Mesenchymal stem cell (in vitro differentiated cells and primary cell): ENCODE data around the gene THPO.

ENCODE experiments used
- DNase-seq: peaks from one replicate; pipeline ENCODE4 v3.0.0-alpha.2; 2013
- H2AFZ ChIP-seq: one replicate; pipeline ENCODE4 v1.6.1; 2013; ENCODE audit warnings: low read depth, mild to moderate bottlenecking, control low read depth, inconsistent platforms, low read length, moderate library complexity
- H2AK5ac ChIP-seq: 2 replicates; pipeline ENCODE4 v1.6.1; 2013; ENCODE audit warnings: low read length, moderate library complexity, mild to moderate bottlenecking, inconsistent platforms; ENCODE audit not compliant: severe bottlenecking
- H2BK120ac ChIP-seq: one replicate; pipeline ENCODE4 v1.6.1; 2013; ENCODE audit warnings: low read depth, mild to moderate bottlenecking, inconsistent platforms, low read length, moderate library complexity
- H2BK12ac ChIP-seq, 2 experiments: one replicate each; pipeline ENCODE4 v1.6.1; 2013; ENCODE audit warnings: inconsistent platforms in 2 of 2, low read length in 2 of 2, mild to moderate bottlenecking in 2 of 2, moderate library complexity in 2 of 2, control low read depth in 1 of 2
- H2BK15ac ChIP-seq: one replicate; pipeline ENCODE4 v1.6.1; 2013; ENCODE audit warnings: mild to moderate bottlenecking, low read depth, inconsistent platforms; ENCODE audit not compliant: poor library complexity, severe bottlenecking
- H2BK5ac ChIP-seq: 2 replicates; pipeline ENCODE4 v1.6.1; 2013; ENCODE audit warnings: low read depth, mild to moderate bottlenecking, low read length, control low read depth, inconsistent platforms; ENCODE audit not compliant: poor library complexity, severe bottlenecking
- H3K14ac ChIP-seq, 2 experiments: one replicate each; pipeline ENCODE4 v1.6.1; 2013; ENCODE audit warnings: inconsistent platforms in 2 of 2, low read length in 2 of 2, control low read depth in 1 of 2, mild to moderate bottlenecking in 1 of 2, moderate library complexity in 1 of 2
- H3K18ac ChIP-seq, 2 experiments: one replicate each; pipeline ENCODE4 v1.6.1; 2013; ENCODE audit warnings: inconsistent platforms in 2 of 2, low read length in 2 of 2, control low read depth in 1 of 2, low read depth in 1 of 2, mild to moderate bottlenecking in 1 of 2
- H3K23ac ChIP-seq, 2 experiments: one replicate each; pipeline ENCODE4 v1.6.1; 2013; ENCODE audit warnings: inconsistent platforms in 2 of 2, low read length in 2 of 2, mild to moderate bottlenecking in 2 of 2, moderate library complexity in 2 of 2, control low read depth in 1 of 2
- H3K27ac ChIP-seq: 2 replicates; pipeline ENCODE4 v1.5.1; 2013; ENCODE audit warnings: mild to moderate bottlenecking, moderate library complexity, low read length, control low read depth, inconsistent platforms; ENCODE audit not compliant: poor library complexity, severe bottlenecking
- H3K27me3 ChIP-seq, 2 experiments: 2 replicates each; pipeline versions ENCODE4 v1.6.1 to v1.7.0; 2013; ENCODE audit warnings: low read length in 2 of 2, mild to moderate bottlenecking in 2 of 2, moderate library complexity in 2 of 2, control low read depth in 1 of 2, inconsistent platforms in 1 of 2; ENCODE audit not compliant: control insufficient read depth in 1 of 2, insufficient read depth in 1 of 2
- H3K36me3 ChIP-seq, 2 experiments: 2 replicates each; pipeline versions ENCODE4 v1.6.1 to v1.7.0; 2013; ENCODE audit warnings: low read length in 2 of 2, control low read depth in 1 of 2, inconsistent platforms in 1 of 2, low read depth in 1 of 2, mild to moderate bottlenecking in 1 of 2; ENCODE audit not compliant: insufficient read depth in 2 of 2, control insufficient read depth in 1 of 2
- H3K4ac ChIP-seq, 2 experiments: one replicate each; pipeline ENCODE4 v1.6.1; 2013; ENCODE audit warnings: inconsistent platforms in 2 of 2, low read length in 2 of 2, mild to moderate bottlenecking in 2 of 2, moderate library complexity in 2 of 2, control low read depth in 1 of 2, low read depth in 1 of 2
- H3K4me1 ChIP-seq: 2 replicates; pipeline ENCODE4 v1.6.1; 2013; ENCODE audit warnings: low read depth, low read length, control low read depth; ENCODE audit not compliant: control insufficient read depth, insufficient read depth
- H3K4me2 ChIP-seq: 2 replicates; pipeline ENCODE4 v1.6.1; 2013; ENCODE audit warnings: low read length, mild to moderate bottlenecking, inconsistent platforms; ENCODE audit not compliant: poor library complexity, severe bottlenecking
- H3K4me3 ChIP-seq, 2 experiments: 2 replicates each; pipeline versions ENCODE4 v1.5.1 to v1.7.0; 2013; ENCODE audit warnings: low read length in 2 of 2, mild to moderate bottlenecking in 2 of 2, control low read depth in 1 of 2, low read depth in 1 of 2; ENCODE audit not compliant: insufficient read depth in 1 of 2
- H3K79me1 ChIP-seq: replicated peaks from 2 replicates; pipeline ENCODE4 v1.6.1; 2013; ENCODE audit warnings: mild to moderate bottlenecking, control low read depth, low read length, inconsistent platforms; ENCODE audit not compliant: poor library complexity, severe bottlenecking
- H3K9ac ChIP-seq: 2 replicates; pipeline ENCODE4 v1.7.0; 2013; ENCODE audit warnings: mild to moderate bottlenecking, low read length, moderate library complexity
- H3K9me3 ChIP-seq: 2 replicates; pipeline ENCODE4 v1.7.0; 2013; ENCODE audit warnings: mild to moderate bottlenecking, low read length; ENCODE audit not compliant: control insufficient read depth
- H4K8ac ChIP-seq: one replicate; pipeline ENCODE4 v1.6.1; 2013; ENCODE audit warnings: inconsistent platforms, mild to moderate bottlenecking, low read length, moderate library complexity
- H4K91ac ChIP-seq: one replicate; pipeline ENCODE4 v1.6.1; 2013; ENCODE audit warnings: mild to moderate bottlenecking, low read length, inconsistent platforms
- WGBS: methylation state at CpG from one replicate; pipeline ENCODE4 v1.1.7; 2013; ENCODE audit warnings: mixed read lengths; 5-methylcytosine and 5-hydroxymethylcytosine counted together

Gene THPO

DNA sequence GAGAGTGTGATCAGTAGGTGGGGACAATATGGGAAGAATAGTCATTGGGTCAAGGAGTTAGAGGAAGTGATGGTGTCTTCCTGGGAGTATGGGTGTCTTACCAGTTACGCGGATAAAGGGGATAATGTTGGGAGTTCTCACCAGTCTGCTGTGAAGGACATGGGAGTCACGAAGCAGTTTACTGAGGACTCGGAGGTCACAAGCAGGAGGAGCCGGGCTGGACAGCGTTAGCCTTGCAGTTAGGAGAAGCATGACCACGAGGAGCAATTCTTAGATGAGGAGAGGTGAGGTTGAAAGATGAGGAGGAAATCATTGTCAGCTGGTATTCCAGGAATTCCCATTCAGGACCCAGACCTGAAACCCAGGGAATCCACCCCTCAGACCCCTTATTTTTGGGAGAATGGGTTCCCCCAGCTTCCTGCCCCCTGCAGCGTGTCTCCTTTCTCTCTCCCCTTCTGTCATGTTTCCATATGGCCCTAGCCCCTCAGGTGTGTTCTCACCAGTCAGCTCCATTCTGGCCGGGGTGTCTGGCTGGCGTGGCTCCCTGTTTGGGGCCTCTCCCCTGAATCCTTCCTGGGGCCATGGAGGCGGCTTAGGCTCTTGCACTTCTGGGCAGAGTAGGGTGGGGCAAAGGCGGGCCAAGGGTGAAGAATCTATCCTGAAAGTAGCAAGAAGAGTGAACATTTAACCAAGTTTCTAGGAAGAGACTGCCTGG, 2.1 kb downstream of the THPO start:
- no peak overlapping the region for H3K18ac ChIP-seq
- H2AK5ac ChIP-seq: no peak overlapping the region
- H2BK120ac ChIP-seq: no peak overlapping the region
- WGBS: 79% methylated on average over 12 of the region's 12 CpGs
- H3K9ac ChIP-seq: no peak overlapping the region
- H3K36me3 ChIP-seq: no peaks in the 10 kb centered on the region
- H3K4me3 ChIP-seq: no peak overlapping the region
- peaks cover 16% of the 10 kb centered on the region for H3K4me1 ChIP-seq
- no peak overlapping the region for H3K23ac ChIP-seq
- H3K4ac ChIP-seq: no peak overlapping the region
- peaks cover 23 to 52% of the 10 kb centered on the region in 2 experiments for H3K27me3 ChIP-seq
- H3K9me3 ChIP-seq: no peaks in the 10 kb centered on the region
- no peak overlapping the region for H2BK15ac ChIP-seq
- no peaks in the 10 kb centered on the region for H3K79me1 ChIP-seq
- no peak overlapping the region for H2BK12ac ChIP-seq
- H2BK5ac ChIP-seq: no peak overlapping the region
- no peak overlapping the region for H4K91ac ChIP-seq
- H3K14ac ChIP-seq: no peak overlapping the region
- no peak for DNase-seq
- H3K27ac ChIP-seq: no peak overlapping the region
- H2AFZ ChIP-seq: no peak overlapping the region
- no peak overlapping the region for H3K4me2 ChIP-seq
- H4K8ac ChIP-seq: no peak overlapping the region

GRCh38 chr3:184373422-184373821, 4.6 kb downstream of the THPO start:
- Histone ChIP-seq H3K79me1 (peaks cover 2% of the 10 kb centered on the region), H3K9me3 (no peaks in the 10 kb centered on the region), H3K23ac (no peak overlapping the region), H3K4me3 (no peak overlapping the region), H3K18ac (no peak overlapping the region), H3K4ac (no peak overlapping the region), H3K4me1 (peaks cover 7% of the 10 kb centered on the region), H2BK12ac (no peak overlapping the region), H3K4me2 (no peak overlapping the region), H3K36me3 (peaks cover 6 to 9% of the 10 kb centered on the region in 2 experiments), H3K27me3 (peaks cover 12 to 37% of the 10 kb centered on the region in 2 experiments), H2AFZ (no peak overlapping the region), H2AK5ac (no peak overlapping the region), H3K9ac (no peak overlapping the region), H4K8ac (no peak overlapping the region), H3K27ac (no peak overlapping the region), H4K91ac (no peak overlapping the region), H3K14ac (no peak overlapping the region), H2BK15ac (no peak overlapping the region), H2BK120ac (no peak overlapping the region), H2BK5ac (no peak overlapping the region)
- DNase-seq: no peak
- WGBS: 80% methylated on average over 6 of the region's 6 CpGs

DNA sequence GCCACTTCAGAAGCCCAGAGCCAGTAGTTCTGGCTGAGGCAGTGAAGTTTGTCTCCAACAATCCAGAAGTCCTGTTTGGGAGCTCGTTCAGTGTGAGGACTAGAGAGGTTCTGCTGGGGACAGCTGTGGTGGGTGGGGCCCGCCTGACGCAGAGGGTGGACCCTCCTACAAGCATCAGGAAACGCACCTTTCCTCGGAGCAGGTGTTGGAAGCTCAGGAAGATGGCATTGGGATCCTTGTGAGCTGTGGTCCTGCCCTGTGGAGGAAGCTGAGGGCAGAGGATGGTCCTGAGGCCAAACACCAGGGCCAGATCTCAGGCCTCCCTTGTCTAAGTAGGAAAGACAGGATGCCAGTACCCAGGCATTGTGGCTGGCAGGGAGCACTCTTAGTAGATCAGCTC, 5.1 kb downstream of the THPO start:
- H3K14ac ChIP-seq: no peak overlapping the region
- peaks cover 9 to 32% of the 10 kb centered on the region in 2 experiments for H3K27me3 ChIP-seq
- no peak overlapping the region for H3K23ac ChIP-seq
- WGBS: 88% methylated on average over 5 of the region's 5 CpGs
- DNase-seq: no peak
- no peak overlapping the region for H2BK120ac ChIP-seq
- no peak overlapping the region for H3K4me3 ChIP-seq
- no peak overlapping the region for H3K18ac ChIP-seq
- no peak overlapping the region for H2BK15ac ChIP-seq
- no peak overlapping the region for H2AFZ ChIP-seq
- H3K4me2 ChIP-seq: no peak overlapping the region
- H2AK5ac ChIP-seq: no peak overlapping the region
- no peak overlapping the region for H2BK12ac ChIP-seq
- no peaks in the 10 kb centered on the region for H3K9me3 ChIP-seq
- no peak overlapping the region for H4K91ac ChIP-seq
- peaks cover 5% of the 10 kb centered on the region for H3K79me1 ChIP-seq
- H2BK5ac ChIP-seq: no peak overlapping the region
- H3K4ac ChIP-seq: no peak overlapping the region
- H3K4me1 ChIP-seq: peaks cover 10% of the 10 kb centered on the region
- H4K8ac ChIP-seq: no peak overlapping the region
- no peak overlapping the region for H3K9ac ChIP-seq
- peaks cover 10 to 14% of the 10 kb centered on the region in 2 experiments for H3K36me3 ChIP-seq
- H3K27ac ChIP-seq: no peak overlapping the region

DNA sequence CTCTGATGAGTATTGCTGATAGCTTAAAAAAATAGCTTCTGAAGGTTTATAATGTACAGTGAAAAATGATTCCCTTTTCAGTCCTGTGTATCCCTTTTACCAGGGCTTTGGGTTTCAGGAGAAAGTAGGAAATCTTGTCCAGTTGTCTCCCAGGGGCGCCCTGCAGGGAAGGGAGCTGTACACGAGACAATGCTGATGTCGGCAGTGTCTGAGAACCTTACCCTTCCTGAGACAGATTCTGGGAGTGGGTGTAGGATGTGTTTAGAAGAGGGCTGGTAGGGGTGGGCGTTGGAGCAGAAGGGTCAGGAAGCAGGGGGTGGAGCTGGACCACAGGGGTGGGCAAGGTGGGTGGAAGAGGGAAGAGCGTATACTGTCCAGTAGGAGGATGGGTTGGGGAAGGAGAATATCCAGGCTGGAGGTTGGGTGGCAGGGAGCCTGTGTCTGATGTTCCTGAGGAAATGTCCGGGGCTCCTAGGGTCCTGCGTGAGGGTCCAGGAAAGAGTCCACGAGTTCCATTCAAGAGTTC, 5.6 kb downstream of the THPO start:
- Histone ChIP-seq H3K4me2 (no peak overlapping the region), H3K4ac (no peak overlapping the region), H3K9me3 (no peaks in the 10 kb centered on the region), H2AK5ac (no peak overlapping the region), H3K27ac (no peak overlapping the region), H3K23ac (peak overlapping the region in 1 of 2 experiments; percentile 1), H2BK120ac (no peak overlapping the region), H3K14ac (no peak overlapping the region), H2BK5ac (no peak overlapping the region), H3K27me3 (peaks cover 8 to 26% of the 10 kb centered on the region in 2 experiments), H4K91ac (no peak overlapping the region), H2BK15ac (no peak overlapping the region), H3K4me1 (peaks cover 10% of the 10 kb centered on the region), H3K4me3 (no peak overlapping the region), H3K79me1 (peaks cover 8% of the 10 kb centered on the region), H3K18ac (no peak overlapping the region), H3K36me3 (peaks cover 12 to 18% of the 10 kb centered on the region in 2 experiments), H2BK12ac (peak overlapping the region in 1 of 2 experiments; percentile 57), H2AFZ (no peak overlapping the region), H3K9ac (no peak overlapping the region), H4K8ac (no peak overlapping the region)
- no peak for DNase-seq
- 73% methylated on average over 8 of the region's 8 CpGs for WGBS
